Measurements from ENCODE around the gene ABLIM1. TPM values are rescaled to one million over a fixed set of nuclear protein-coding genes. Genes with fewer than 3 reads are reported as not detected.

Gene ABLIM1
- total and polyA plus RNA-seq, 2 experiments from 2014 or later, result 21.9 to 45.1 TPM

DNA sequence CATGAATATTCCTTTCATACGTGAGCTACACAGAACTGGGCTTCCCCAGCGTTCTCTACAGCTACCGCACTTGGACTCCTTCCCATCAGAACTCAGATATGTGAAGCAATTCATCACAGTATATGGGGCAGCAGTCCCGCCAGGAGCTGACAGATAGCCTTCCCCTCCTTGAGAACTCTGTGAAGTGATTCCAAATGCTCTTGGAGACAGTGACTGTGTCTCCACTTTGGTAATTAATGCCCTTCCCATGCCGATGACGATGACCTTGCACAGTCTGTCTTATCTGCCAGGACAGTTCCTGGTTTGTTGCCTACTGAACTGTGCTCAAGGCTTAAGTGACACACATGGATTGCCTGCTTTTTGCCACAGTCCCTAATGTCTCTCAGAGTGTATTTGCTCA is 178.8 kb downstream of the ABLIM1 start (continued):
- TF ChIP-seq, protein P1, sequence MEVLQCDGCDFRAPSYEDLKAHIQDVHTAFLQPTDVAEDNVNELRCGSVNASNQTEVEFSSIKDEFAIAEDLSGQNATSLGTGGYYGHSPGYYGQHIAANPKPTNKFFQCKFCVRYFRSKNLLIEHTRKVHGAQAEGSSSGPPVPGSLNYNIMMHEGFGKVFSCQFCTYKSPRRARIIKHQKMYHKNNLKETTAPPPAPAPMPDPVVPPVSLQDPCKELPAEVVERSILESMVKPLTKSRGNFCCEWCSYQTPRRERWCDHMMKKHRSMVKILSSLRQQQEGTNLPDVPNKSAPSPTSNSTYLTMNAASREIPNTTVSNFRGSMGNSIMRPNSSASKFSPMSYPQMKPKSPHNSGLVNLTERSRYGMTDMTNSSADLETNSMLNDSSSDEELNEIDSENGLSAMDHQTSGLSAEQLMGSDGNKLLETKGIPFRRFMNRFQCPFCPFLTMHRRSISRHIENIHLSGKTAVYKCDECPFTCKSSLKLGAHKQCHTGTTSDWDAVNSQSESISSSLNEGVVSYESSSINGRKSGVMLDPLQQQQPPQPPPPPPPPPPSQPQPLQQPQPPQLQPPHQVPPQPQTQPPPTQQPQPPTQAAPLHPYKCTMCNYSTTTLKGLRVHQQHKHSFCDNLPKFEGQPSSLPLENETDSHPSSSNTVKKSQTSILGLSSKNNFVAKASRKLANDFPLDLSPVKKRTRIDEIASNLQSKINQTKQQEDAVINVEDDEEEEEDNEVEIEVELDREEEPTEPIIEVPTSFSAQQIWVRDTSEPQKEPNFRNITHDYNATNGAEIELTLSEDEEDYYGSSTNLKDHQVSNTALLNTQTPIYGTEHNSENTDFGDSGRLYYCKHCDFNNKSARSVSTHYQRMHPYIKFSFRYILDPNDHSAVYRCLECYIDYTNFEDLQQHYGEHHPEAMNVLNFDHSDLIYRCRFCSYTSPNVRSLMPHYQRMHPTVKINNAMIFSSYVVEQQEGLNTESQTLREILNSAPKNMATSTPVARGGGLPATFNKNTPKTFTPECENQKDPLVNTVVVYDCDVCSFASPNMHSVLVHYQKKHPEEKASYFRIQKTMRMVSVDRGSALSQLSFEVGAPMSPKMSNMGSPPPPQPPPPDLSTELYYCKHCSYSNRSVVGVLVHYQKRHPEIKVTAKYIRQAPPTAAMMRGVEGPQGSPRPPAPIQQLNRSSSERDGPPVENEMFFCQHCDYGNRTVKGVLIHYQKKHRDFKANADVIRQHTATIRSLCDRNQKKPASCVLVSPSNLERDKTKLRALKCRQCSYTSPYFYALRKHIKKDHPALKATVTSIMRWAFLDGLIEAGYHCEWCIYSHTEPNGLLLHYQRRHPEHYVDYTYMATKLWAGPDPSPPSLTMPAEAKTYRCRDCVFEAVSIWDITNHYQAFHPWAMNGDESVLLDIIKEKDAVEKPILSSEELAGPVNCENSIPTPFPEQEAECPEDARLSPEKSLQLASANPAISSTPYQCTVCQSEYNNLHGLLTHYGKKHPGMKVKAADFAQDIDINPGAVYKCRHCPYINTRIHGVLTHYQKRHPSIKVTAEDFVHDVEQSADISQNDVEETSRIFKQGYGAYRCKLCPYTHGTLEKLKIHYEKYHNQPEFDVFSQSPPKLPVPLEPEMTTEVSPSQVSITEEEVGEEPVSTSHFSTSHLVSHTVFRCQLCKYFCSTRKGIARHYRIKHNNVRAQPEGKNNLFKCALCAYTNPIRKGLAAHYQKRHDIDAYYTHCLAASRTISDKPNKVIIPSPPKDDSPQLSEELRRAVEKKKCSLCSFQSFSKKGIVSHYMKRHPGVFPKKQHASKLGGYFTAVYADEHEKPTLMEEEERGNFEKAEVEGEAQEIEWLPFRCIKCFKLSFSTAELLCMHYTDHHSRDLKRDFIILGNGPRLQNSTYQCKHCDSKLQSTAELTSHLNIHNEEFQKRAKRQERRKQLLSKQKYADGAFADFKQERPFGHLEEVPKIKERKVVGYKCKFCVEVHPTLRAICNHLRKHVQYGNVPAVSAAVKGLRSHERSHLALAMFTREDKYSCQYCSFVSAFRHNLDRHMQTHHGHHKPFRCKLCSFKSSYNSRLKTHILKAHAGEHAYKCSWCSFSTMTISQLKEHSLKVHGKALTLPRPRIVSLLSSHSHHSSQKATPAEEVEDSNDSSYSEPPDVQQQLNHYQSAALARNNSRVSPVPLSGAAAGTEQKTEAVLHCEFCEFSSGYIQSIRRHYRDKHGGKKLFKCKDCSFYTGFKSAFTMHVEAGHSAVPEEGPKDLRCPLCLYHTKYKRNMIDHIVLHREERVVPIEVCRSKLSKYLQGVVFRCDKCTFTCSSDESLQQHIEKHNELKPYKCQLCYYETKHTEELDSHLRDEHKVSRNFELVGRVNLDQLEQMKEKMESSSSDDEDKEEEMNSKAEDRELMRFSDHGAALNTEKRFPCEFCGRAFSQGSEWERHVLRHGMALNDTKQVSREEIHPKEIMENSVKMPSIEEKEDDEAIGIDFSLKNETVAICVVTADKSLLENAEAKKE (CRISPR knock-in tag; IDR thresholded peaks at IDR 0.05), result no peak

GRCh38 chr10:114478281-114478680 is 179.8 kb downstream of the ABLIM1 start:
- H3F3A ChIP-seq (replicated peaks; ENCODE audit: low read depth), result no peaks in the 10 kb centered on the region
- no peak overlapping the region for H3K27ac Mint-ChIP-seq
- no peaks in the 10 kb centered on the region for H3K9me2 ChIP-seq (ENCODE audit: insufficient read depth)
- no peaks in the 10 kb centered on the region for H3K27me3 Mint-ChIP-seq (ENCODE audit: insufficient read depth, low read depth, poor library complexity)
- no peak overlapping the region for H3K27ac ChIP-seq (ENCODE audit: low read depth)
- DNase-seq (ENCODE audit: low spot score) (no peak), ATAC-seq (no peak)
- no peaks in the 10 kb centered on the region for H3K9me3 Mint-ChIP-seq
- peaks cover 10% of the 10 kb centered on the region for H3K4me1 ChIP-seq (ENCODE audit: insufficient read depth)
- H3K79me2 ChIP-seq (replicated peaks; ENCODE audit: insufficient read depth), result no peaks in the 10 kb centered on the region
- no peaks in the 10 kb centered on the region for H3K27me3 ChIP-seq (ENCODE audit: insufficient read depth)
- no peaks in the 10 kb centered on the region; the same call in 1 of the 2 replicates for H4K20me1 ChIP-seq (replicated peaks; ENCODE audit: insufficient read depth)
- no peak overlapping the region for H2AFZ ChIP-seq
- peaks cover 11% of the 10 kb centered on the region for H3K4me1 Mint-ChIP-seq
- no peaks in the 10 kb centered on the region for H3K36me3 Mint-ChIP-seq (ENCODE audit: low read depth)
- no peak overlapping the region for H3K4me3 ChIP-seq
- no peak overlapping the region for H3K4me3 Mint-ChIP-seq
- no peak overlapping the region for H3K4me2 ChIP-seq
- no peaks in the 10 kb centered on the region for H3K36me3 ChIP-seq (ENCODE audit: insufficient read depth)
- no peak for TF ChIP-seq ETS1 (IDR thresholded peaks at IDR 0.05)
- TF ChIP-seq, protein P2, sequence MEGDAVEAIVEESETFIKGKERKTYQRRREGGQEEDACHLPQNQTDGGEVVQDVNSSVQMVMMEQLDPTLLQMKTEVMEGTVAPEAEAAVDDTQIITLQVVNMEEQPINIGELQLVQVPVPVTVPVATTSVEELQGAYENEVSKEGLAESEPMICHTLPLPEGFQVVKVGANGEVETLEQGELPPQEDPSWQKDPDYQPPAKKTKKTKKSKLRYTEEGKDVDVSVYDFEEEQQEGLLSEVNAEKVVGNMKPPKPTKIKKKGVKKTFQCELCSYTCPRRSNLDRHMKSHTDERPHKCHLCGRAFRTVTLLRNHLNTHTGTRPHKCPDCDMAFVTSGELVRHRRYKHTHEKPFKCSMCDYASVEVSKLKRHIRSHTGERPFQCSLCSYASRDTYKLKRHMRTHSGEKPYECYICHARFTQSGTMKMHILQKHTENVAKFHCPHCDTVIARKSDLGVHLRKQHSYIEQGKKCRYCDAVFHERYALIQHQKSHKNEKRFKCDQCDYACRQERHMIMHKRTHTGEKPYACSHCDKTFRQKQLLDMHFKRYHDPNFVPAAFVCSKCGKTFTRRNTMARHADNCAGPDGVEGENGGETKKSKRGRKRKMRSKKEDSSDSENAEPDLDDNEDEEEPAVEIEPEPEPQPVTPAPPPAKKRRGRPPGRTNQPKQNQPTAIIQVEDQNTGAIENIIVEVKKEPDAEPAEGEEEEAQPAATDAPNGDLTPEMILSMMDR (conservative IDR thresholded peaks at IDR 0.05; ENCODE audit: low read depth in 2 of 2), result no peak
- TF ChIP-seq CREB1 (CRISPR knock-in tag; IDR thresholded peaks at IDR 0.05; ENCODE audit: low read depth), result no peak
- no peak for TF ChIP-seq EZH2phosphoT487 (IDR thresholded peaks at IDR 0.05; ENCODE audit: unreplicated experiment)
- no peak for TF ChIP-seq ZNF331 (CRISPR knock-in tag; IDR thresholded peaks at IDR 0.05; ENCODE audit: low read depth)
- no peak for TF ChIP-seq EZH2 (IDR thresholded peaks at IDR 0.05; ENCODE audit: low read depth, unreplicated experiment)
- TF ChIP-seq, protein P3, sequence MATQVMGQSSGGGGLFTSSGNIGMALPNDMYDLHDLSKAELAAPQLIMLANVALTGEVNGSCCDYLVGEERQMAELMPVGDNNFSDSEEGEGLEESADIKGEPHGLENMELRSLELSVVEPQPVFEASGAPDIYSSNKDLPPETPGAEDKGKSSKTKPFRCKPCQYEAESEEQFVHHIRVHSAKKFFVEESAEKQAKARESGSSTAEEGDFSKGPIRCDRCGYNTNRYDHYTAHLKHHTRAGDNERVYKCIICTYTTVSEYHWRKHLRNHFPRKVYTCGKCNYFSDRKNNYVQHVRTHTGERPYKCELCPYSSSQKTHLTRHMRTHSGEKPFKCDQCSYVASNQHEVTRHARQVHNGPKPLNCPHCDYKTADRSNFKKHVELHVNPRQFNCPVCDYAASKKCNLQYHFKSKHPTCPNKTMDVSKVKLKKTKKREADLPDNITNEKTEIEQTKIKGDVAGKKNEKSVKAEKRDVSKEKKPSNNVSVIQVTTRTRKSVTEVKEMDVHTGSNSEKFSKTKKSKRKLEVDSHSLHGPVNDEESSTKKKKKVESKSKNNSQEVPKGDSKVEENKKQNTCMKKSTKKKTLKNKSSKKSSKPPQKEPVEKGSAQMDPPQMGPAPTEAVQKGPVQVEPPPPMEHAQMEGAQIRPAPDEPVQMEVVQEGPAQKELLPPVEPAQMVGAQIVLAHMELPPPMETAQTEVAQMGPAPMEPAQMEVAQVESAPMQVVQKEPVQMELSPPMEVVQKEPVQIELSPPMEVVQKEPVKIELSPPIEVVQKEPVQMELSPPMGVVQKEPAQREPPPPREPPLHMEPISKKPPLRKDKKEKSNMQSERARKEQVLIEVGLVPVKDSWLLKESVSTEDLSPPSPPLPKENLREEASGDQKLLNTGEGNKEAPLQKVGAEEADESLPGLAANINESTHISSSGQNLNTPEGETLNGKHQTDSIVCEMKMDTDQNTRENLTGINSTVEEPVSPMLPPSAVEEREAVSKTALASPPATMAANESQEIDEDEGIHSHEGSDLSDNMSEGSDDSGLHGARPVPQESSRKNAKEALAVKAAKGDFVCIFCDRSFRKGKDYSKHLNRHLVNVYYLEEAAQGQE (IDR thresholded peaks at IDR 0.05; ENCODE audit: unreplicated experiment), result no peak
- no peak for TF ChIP-seq STAT1 (IDR thresholded peaks at IDR 0.05; ENCODE audit: unreplicated experiment)
- TF ChIP-seq JUNB (IDR thresholded peaks at IDR 0.05; ENCODE audit: unreplicated experiment), result no peak
- no peak for TF ChIP-seq NANOG (IDR thresholded peaks at IDR 0.05; ENCODE audit: borderline replicate concordance)
- TF ChIP-seq ZNF114 (CRISPR knock-in tag; IDR thresholded peaks at IDR 0.05), result no peak
